PC-9 (cell line): Measurements from ENCODE around the gene CTNNA3. TPM values are rescaled to one million over a fixed set of nuclear protein-coding genes. Genes with fewer than 3 reads are reported as not detected.

Experiments used
- BruUV-seq: library from RNA; stranded (reverse); fragments of 400-500 nt; replicated peaks from 2 replicates; lab custom pipeline; 2021; lab: Mats Ljungman, UMichigan
- CTCF ChIA-PET: fragments of 300-600 bp; sonication (Branson Sonifier 250); formaldehyde crosslinking; loops from one replicate; lab custom pipeline; 2022; ENCODE audit warnings: antibody characterized with exemption; lab: Charles Lee
- POLR2A ChIA-PET: fragments of 300-600 bp; sonication (Branson Sonifier 250); formaldehyde crosslinking; loops from one replicate; lab custom pipeline; 2022; ENCODE audit warnings: antibody characterized with exemption; ENCODE audit not compliant: unreplicated experiment; lab: Charles Lee
- DNase-seq, 2 experiments: peaks; one replicate each; pipeline versions ENCODE4 v3.0.0 to v3.0.0-alpha.2; 2015 to 2022; ENCODE audit warnings: mixed read lengths in 1 of 2
- H2AFZ ChIP-seq: fragments of 200-600 bp; sonication (generic); 2 replicates; pipeline ENCODE4 v1.8.1; 2017; ENCODE audit warnings: antibody characterized with exemption
- H3F3A ChIP-seq: fragments of 200-600 bp; sonication (generic); 2 replicates; pipeline ENCODE4 v1.8.1; 2017; ENCODE audit warnings: antibody characterized with exemption, mild to moderate bottlenecking, low read depth; ENCODE audit not compliant: insufficient read depth
- H3K27ac ChIP-seq: fragments of 200-600 bp; sonication (generic); 2 replicates; pipeline ENCODE4 v1.6.1; 2016; ENCODE audit warnings: mixed run types
- H3K27me3 ChIP-seq: fragments of 200-600 bp; sonication (generic); 2 replicates; pipeline ENCODE4 v1.6.1; 2016; ENCODE audit warnings: low read depth, mixed run types; ENCODE audit not compliant: insufficient read depth
- H3K36me3 ChIP-seq: fragments of 200-600 bp; sonication (generic); 2 replicates; pipeline ENCODE4 v1.6.1; 2016; ENCODE audit warnings: low read depth, mixed run types
- H3K4me1 ChIP-seq: fragments of 200-600 bp; sonication (generic); replicated peaks from 2 replicates; pipeline ENCODE4 v1.6.1; 2016; ENCODE audit warnings: mixed run types; ENCODE audit not compliant: insufficient read depth
- H3K4me2 ChIP-seq: fragments of 200-600 bp; sonication (generic); 2 replicates; pipeline ENCODE4 v1.6.1; 2017; ENCODE audit warnings: mixed run types
- H3K4me3 ChIP-seq: fragments of 200-600 bp; sonication (generic); 2 replicates; pipeline ENCODE4 v1.6.1; 2016; ENCODE audit warnings: mixed run types
- H3K79me2 ChIP-seq: fragments of 200-600 bp; sonication (generic); 2 replicates; pipeline ENCODE4 v1.6.1; 2017; ENCODE audit warnings: low read depth, mixed run types
- H3K9me2 ChIP-seq: fragments of 200-600 bp; sonication (generic); 2 replicates; pipeline ENCODE4 v1.8.1; 2017; ENCODE audit warnings: mild to moderate bottlenecking; ENCODE audit not compliant: insufficient read depth
- H3K9me3 ChIP-seq: fragments of 200-600 bp; sonication (generic); 2 replicates; pipeline ENCODE4 v1.8.1; 2016; ENCODE audit warnings: low read depth; ENCODE audit not compliant: insufficient read depth
- H4K20me1 ChIP-seq: fragments of 200-600 bp; sonication (generic); 2 replicates; pipeline ENCODE4 v1.8.1; 2017; ENCODE audit not compliant: insufficient read depth
- EZH2 ChIP-seq: fragments of 200-600 bp; sonication (generic); IDR thresholded peaks from 2 replicates; pipeline ENCODE4 v1.8.0; 2017; ENCODE audit warnings: antibody characterized with exemption, low read depth
- intact Hi-C: fragments of 100-400 bp; cut with micrococcal nuclease; formaldehyde crosslinking; loops from one replicate; pipeline ENCODE4 v1.10.0; 2022; ENCODE audit not compliant: unreplicated experiment
- total RNA-seq: library from RNA; stranded (reverse); gene quantifications from 2 replicates; pipeline ENCODE4 v1.2.3, GENCODE V29; 2021
- TF ChIP-seq, protein P1 (sequence below): fragments of 200-600 bp; sonication (generic); conservative IDR thresholded peaks from 2 replicates; pipeline ENCODE4 v1.6.1; 2017; ENCODE audit warnings: mixed run types, antibody characterized with exemption, mild to moderate bottlenecking, moderate library complexity

CTNNA3 gene
- total RNA-seq, 1 experiment from 2014 or later: not detected

DNA sequence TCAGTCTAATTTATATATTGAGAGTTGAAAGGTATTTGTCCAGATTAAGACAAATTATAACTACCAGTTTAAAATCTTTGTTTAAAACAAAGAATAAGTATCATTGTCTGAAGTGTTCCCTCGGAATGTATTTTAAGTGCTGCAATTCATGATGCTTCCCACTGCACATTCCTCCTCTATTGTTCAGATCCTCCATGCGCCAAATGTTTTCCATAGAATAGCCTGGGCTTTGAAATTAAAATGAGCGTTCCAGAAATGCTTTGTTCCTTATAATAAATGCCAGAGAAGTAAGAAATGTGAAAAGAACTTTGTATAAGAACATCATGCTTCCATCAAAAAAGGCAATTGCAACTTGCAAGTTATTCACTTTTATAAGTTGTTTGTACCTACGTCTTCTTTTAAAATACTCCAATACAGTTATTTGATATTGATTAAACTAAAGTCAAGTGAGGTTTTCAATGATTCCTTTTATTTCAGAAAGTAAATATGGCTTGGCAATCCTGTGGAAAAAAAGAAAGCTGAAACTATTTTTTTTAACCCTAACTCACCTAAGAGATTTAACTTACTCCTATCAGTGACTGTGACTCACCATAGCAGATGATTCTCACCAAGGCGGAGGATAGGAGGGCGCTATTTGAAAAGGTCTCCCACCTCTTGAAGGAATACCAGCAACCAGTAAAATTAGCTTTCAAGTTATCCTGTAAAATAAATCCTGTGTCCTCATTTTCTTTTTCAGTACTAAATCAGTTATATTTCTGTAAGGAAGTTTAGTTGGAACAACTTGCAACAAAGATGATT is 85.8 kb downstream of the CTNNA3 start:
- TF ChIP-seq, protein P1, sequence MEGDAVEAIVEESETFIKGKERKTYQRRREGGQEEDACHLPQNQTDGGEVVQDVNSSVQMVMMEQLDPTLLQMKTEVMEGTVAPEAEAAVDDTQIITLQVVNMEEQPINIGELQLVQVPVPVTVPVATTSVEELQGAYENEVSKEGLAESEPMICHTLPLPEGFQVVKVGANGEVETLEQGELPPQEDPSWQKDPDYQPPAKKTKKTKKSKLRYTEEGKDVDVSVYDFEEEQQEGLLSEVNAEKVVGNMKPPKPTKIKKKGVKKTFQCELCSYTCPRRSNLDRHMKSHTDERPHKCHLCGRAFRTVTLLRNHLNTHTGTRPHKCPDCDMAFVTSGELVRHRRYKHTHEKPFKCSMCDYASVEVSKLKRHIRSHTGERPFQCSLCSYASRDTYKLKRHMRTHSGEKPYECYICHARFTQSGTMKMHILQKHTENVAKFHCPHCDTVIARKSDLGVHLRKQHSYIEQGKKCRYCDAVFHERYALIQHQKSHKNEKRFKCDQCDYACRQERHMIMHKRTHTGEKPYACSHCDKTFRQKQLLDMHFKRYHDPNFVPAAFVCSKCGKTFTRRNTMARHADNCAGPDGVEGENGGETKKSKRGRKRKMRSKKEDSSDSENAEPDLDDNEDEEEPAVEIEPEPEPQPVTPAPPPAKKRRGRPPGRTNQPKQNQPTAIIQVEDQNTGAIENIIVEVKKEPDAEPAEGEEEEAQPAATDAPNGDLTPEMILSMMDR: no peak
- no peak for TF ChIP-seq EZH2
- Histone ChIP-seq H3F3A (no peaks in the 10 kb centered on the region), H4K20me1 (no peaks in the 10 kb centered on the region), H3K79me2 (no peaks in the 10 kb centered on the region), H2AFZ (no peak overlapping the region), H3K4me3 (no peak overlapping the region), H3K4me2 (no peak overlapping the region), H3K27me3 (no peaks in the 10 kb centered on the region), H3K9me3 (no peaks in the 10 kb centered on the region), H3K27ac (no peak overlapping the region), H3K9me2 (no peaks in the 10 kb centered on the region; the same call in 1 of the 2 replicates), H3K4me1 (no peaks in the 10 kb centered on the region), H3K36me3 (no peaks in the 10 kb centered on the region)
- no TSS peak for BruUV-seq
- ChIA-PET POLR2A (no interaction called here), CTCF (no interaction called here)
- no peak for DNase-seq
- intact Hi-C loops: no loop called here

DNA sequence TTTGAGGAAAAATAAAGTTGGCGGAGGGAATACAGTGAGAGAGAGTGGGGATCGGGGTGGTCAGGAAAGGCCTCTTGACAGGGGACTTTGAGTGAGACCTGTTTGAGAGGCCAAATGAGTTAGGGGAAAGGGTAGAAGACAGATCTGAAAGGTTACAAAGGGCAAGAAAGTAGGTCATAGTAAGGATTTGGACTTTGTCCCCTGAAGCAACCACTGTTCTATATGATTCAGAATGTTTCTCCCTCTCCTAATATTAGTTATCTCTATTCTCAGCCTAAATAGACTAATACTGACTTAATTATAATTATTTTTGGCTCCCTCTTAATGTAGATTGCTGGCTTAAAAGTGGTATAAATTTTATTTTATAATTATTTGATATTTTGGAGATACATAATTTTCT is 88.0 kb downstream of the CTNNA3 start:
- CTCF ChIA-PET: no interaction called here
- Histone ChIP-seq H3K79me2 (no peaks in the 10 kb centered on the region), H2AFZ (no peak overlapping the region), H3K36me3 (no peaks in the 10 kb centered on the region), H3K4me2 (no peak overlapping the region), H3K4me1 (no peaks in the 10 kb centered on the region), H3F3A (no peaks in the 10 kb centered on the region), H3K27ac (no peak overlapping the region), H3K4me3 (no peak overlapping the region), H4K20me1 (no peaks in the 10 kb centered on the region), H3K9me3 (no peaks in the 10 kb centered on the region), H3K27me3 (no peaks in the 10 kb centered on the region), H3K9me2 (no peaks in the 10 kb centered on the region)
- intact Hi-C loops: no loop called here
- no peak for DNase-seq
- BruUV-seq: no TSS peak
- POLR2A ChIA-PET: no interaction called here
- no peak for TF ChIP-seq EZH2
- TF ChIP-seq, protein P1: no peak

DNA sequence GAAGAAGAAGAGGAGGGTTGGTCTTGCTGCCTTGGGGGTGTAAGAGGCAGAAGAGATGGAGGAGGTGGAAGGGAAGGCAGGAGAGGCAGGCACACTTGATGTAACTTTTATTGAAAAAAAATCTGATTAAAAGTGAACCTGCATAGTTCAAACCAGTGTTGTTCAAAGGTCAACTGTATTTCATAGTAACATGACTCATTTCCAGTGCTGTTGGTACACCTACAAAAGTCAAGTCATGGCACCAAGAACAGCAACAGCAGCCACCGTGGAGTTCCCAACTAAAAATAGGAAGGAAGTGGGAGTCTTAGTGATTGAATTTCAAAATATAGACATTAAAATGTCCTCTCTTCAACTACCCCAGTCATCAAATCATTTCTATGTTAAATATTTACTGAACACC is 88.5 kb downstream of the CTNNA3 start:
- TF ChIP-seq, protein P1: no peak
- TF ChIP-seq EZH2: no peak
- no peak overlapping the region for H3K4me3 ChIP-seq
- POLR2A ChIA-PET: no interaction called here
- H3K79me2 ChIP-seq: no peaks in the 10 kb centered on the region
- no peak overlapping the region for H2AFZ ChIP-seq
- H3K27ac ChIP-seq: no peak overlapping the region
- CTCF ChIA-PET: no interaction called here
- no peak for DNase-seq
- H3K9me2 ChIP-seq: no peaks in the 10 kb centered on the region
- intact Hi-C loops: no loop called here
- H3K27me3 ChIP-seq: no peaks in the 10 kb centered on the region
- no peaks in the 10 kb centered on the region for H3K9me3 ChIP-seq
- no peaks in the 10 kb centered on the region for H3F3A ChIP-seq
- no TSS peak for BruUV-seq
- H3K36me3 ChIP-seq: no peaks in the 10 kb centered on the region
- no peaks in the 10 kb centered on the region for H3K4me1 ChIP-seq
- H4K20me1 ChIP-seq: no peaks in the 10 kb centered on the region
- no peak overlapping the region for H3K4me2 ChIP-seq
